SK-N-SH (cell line): ENCODE data around the gene SLC35A3. TPM values are rescaled to one million over a fixed set of nuclear protein-coding genes. Genes with fewer than 3 reads are reported as not detected.

Experiments
- CTCF ChIA-PET: fragments of 300-600, 350-600 bp; formaldehyde crosslinking; extraction: SDS; loops from one replicate; lab custom pipeline; 2021; lab: Yijun Ruan, JAX
- POLR2A ChIA-PET: fragments of 350-600 bp; sonication (Branson Sonifier 250); formaldehyde crosslinking; extraction: SDS; loops from one replicate; lab custom pipeline; 2020; ENCODE audit warnings: antibody characterized with exemption, inconsistent platforms; lab: Yijun Ruan, JAX
- DNase-seq: peaks from one replicate; pipeline ENCODE4 v3.0.0; 2012
- H2AFZ ChIP-seq: fragments of 200-600 bp; sonication (generic); 2 replicates; pipeline ENCODE4 v1.8.1; 2016; ENCODE audit warnings: antibody characterized with exemption, mild to moderate bottlenecking, low read depth
- H3F3A ChIP-seq: fragments of 200-600 bp; sonication (generic); replicated peaks from 2 replicates; pipeline ENCODE3; 2016; ENCODE audit warnings: antibody characterized with exemption, mild to moderate bottlenecking; ENCODE audit not compliant: insufficient read depth
- H3K27ac ChIP-seq, 2 experiments: fragments of 200-500 bp in 1 of 2; fragments of 200-600 bp in 1 of 2; sonication (Bioruptor generic) in 1 of 2; sonication (generic), shearing (Covaris generic) in 1 of 2; 2 replicates each; pipeline versions ENCODE4 v1.5.1 to v1.6.1; 2014 to 2016; ENCODE audit warnings: low read depth in 2 of 2, inconsistent platforms in 1 of 2, low read length in 1 of 2, mild to moderate bottlenecking in 1 of 2, mixed read lengths in 1 of 2
- H3K27me3 ChIP-seq: fragments of 200-600 bp; sonication (generic), shearing (Covaris generic); 2 replicates; pipeline ENCODE4 v1.6.1; 2016; ENCODE audit warnings: mixed run types; ENCODE audit not compliant: insufficient read depth
- H3K36me3 ChIP-seq, 2 experiments: fragments of 200-500 bp in 1 of 2; fragments of 200-600 bp in 1 of 2; sonication (Bioruptor generic) in 1 of 2; sonication (generic) in 1 of 2; replicated peaks in 1 of 2; 2 replicates each; pipeline versions ENCODE3 to v1.5.1; 2014 to 2016; ENCODE audit warnings: low read length in 1 of 2, mild to moderate bottlenecking in 1 of 2; ENCODE audit not compliant: insufficient read depth in 2 of 2, control insufficient read depth in 1 of 2
- H3K4me1 ChIP-seq, 2 experiments: fragments of 200-500 bp in 1 of 2; fragments of 200-600 bp in 1 of 2; sonication (Bioruptor generic) in 1 of 2; sonication (generic), shearing (Covaris generic) in 1 of 2; 2 replicates each; pipeline versions ENCODE4 v1.5.1 to v1.6.1; 2014 to 2016; ENCODE audit warnings: low read depth in 1 of 2, low read length in 1 of 2, mixed run types in 1 of 2; ENCODE audit not compliant: insufficient read depth in 2 of 2, control insufficient read depth in 1 of 2
- H3K4me2 ChIP-seq: fragments of 200-600 bp; sonication (generic), shearing (Covaris generic); 2 replicates; pipeline ENCODE4 v1.6.1; 2017; ENCODE audit warnings: mixed run types
- H3K4me3 ChIP-seq, 2 experiments: fragments of 200-500 bp in 1 of 2; fragments of 200-600 bp in 1 of 2; sonication (Bioruptor generic) in 1 of 2; sonication (generic), shearing (Covaris generic) in 1 of 2; 2 replicates each; pipeline versions ENCODE4 v1.5.1 to v1.8.1; 2014 to 2016; ENCODE audit warnings: low read depth in 2 of 2, inconsistent platforms in 1 of 2, low read length in 1 of 2, mild to moderate bottlenecking in 1 of 2, mixed read lengths in 1 of 2, moderate library complexity in 1 of 2
- H3K79me2 ChIP-seq: fragments of 200-600 bp; sonication (generic); 2 replicates; pipeline ENCODE4 v1.8.1; 2017; ENCODE audit warnings: mild to moderate bottlenecking; ENCODE audit not compliant: insufficient read depth
- H3K9ac ChIP-seq: fragments of 200-600 bp; sonication (generic); 2 replicates; pipeline ENCODE4 v1.6.1; 2017; ENCODE audit warnings: mixed run types
- H3K9me2 ChIP-seq: fragments of 200-600 bp; sonication (generic); 2 replicates; pipeline ENCODE4 v1.6.1; 2017; ENCODE audit warnings: mixed run types
- H3K9me3 ChIP-seq: fragments of 200-600 bp; sonication (generic); 2 replicates; pipeline ENCODE4 v1.6.1; 2017; ENCODE audit warnings: mixed run types, mild to moderate bottlenecking, moderate library complexity
- H4K20me1 ChIP-seq: fragments of 200-600 bp; sonication (generic); 2 replicates; pipeline ENCODE4 v1.6.1; 2017; ENCODE audit warnings: mild to moderate bottlenecking, mixed run types; ENCODE audit not compliant: insufficient read depth
- FOSL2 ChIP-seq: IDR thresholded peaks from 2 replicates; pipeline ENCODE4 v1.4.0; 2012; ENCODE audit warnings: low read depth, mild to moderate bottlenecking, moderate library complexity, borderline replicate concordance
- GATA2 ChIP-seq: sonication (generic); formaldehyde crosslinking; IDR thresholded peaks from 2 replicates; pipeline ENCODE4 v1.5.0; 2020; ENCODE audit warnings: mild to moderate bottlenecking, missing genetic modification reagents
- JUND ChIP-seq: IDR thresholded peaks from 2 replicates; pipeline ENCODE4 v1.4.0; 2012
- MEF2A ChIP-seq: IDR thresholded peaks from 2 replicates; pipeline ENCODE4 v1.4.0; 2012; ENCODE audit warnings: low read depth, borderline replicate concordance
- POLR2AphosphoS5 ChIP-seq: IDR thresholded peaks from 2 replicates; pipeline ENCODE4 v1.6.1; 2012; ENCODE audit warnings: low read depth, low read length
- RAD21 ChIP-seq: IDR thresholded peaks from 2 replicates; pipeline ENCODE4 v1.6.1; 2012; ENCODE audit warnings: mild to moderate bottlenecking, low read length
- RCOR1 ChIP-seq: fragments of 150-350 bp; IDR thresholded peaks from 2 replicates; pipeline ENCODE4 v1.6.1; 2017; ENCODE audit warnings: antibody characterized with exemption, low read length
- RFX5 ChIP-seq: IDR thresholded peaks from 2 replicates; pipeline ENCODE4 v1.6.1; 2012; ENCODE audit warnings: mild to moderate bottlenecking, improper control_type of control experiment, low read length
- SIN3A ChIP-seq: IDR thresholded peaks from 2 replicates; pipeline ENCODE4 v1.6.1; 2012; ENCODE audit warnings: low read depth, mild to moderate bottlenecking, low read length, moderate library complexity, borderline replicate concordance
- TAF1 ChIP-seq: IDR thresholded peaks from 2 replicates; pipeline ENCODE4 v1.6.1; 2012; ENCODE audit warnings: low read depth, mild to moderate bottlenecking, low read length, moderate library complexity, borderline replicate concordance
- TCF12 ChIP-seq: IDR thresholded peaks from 2 replicates; pipeline ENCODE4 v1.4.0; 2012
- TEAD4 ChIP-seq: IDR thresholded peaks from 2 replicates; pipeline ENCODE4 v1.4.0; 2012; ENCODE audit warnings: mild to moderate bottlenecking, borderline replicate concordance; ENCODE audit not compliant: insufficient read depth
- USF2 ChIP-seq: fragments of 150-350 bp; IDR thresholded peaks from 2 replicates; pipeline ENCODE4 v1.6.1; 2017; ENCODE audit warnings: antibody characterized with exemption, low read length, low read depth, borderline replicate concordance
- WGBS: methylation state at CpG from one replicate; pipeline ENCODE4 v1.1.6; 2017; ENCODE audit warnings: low lambda C conversion rate; 5-methylcytosine and 5-hydroxymethylcytosine counted together
- polyA plus RNA-seq, 3 experiments: library from polyadenylated mRNA; depleted of rRNA; stranded (reverse); fragments of >200 nt; gene quantifications; 2 replicates each; pipeline ENCODE4 v1.2.3, GENCODE V29; 2012
- TF ChIP-seq, protein P1 (sequence below): IDR thresholded peaks from 2 replicates; pipeline ENCODE4 v1.6.1; 2012; ENCODE audit warnings: mild to moderate bottlenecking, low read depth, low read length, moderate library complexity
- TF ChIP-seq, protein P2 (sequence below): fragments of 200-600 bp; sonication (generic); IDR thresholded peaks from 2 replicates; pipeline ENCODE4 v1.6.1; 2017; ENCODE audit warnings: antibody characterized with exemption, mild to moderate bottlenecking, moderate library complexity
- TF ChIP-seq, protein P3 (sequence below): IDR thresholded peaks from 2 replicates; pipeline ENCODE4 v1.4.0; 2012; ENCODE audit warnings: low read depth

Gene SLC35A3
- polyA plus RNA-seq, 1 of the 3 experiments (the other 2 are of a cell fraction): 5.7 TPM

- Histone ChIP-seq H3K9me3 (no peaks in the 10 kb centered on the region), H3K27me3 (no peaks in the 10 kb centered on the region), H3K79me2 (no peaks in the 10 kb centered on the region)
- TF ChIP-seq USF2: no peak
- TF ChIP-seq MEF2A: no peak
- no peak for TF ChIP-seq JUND
- TF ChIP-seq RFX5: no peak
- no peak for TF ChIP-seq TCF12
- TF ChIP-seq POLR2AphosphoS5: no peak
- no peak for TF ChIP-seq TEAD4
- no peak for TF ChIP-seq SIN3A
- TF ChIP-seq, protein P1, sequence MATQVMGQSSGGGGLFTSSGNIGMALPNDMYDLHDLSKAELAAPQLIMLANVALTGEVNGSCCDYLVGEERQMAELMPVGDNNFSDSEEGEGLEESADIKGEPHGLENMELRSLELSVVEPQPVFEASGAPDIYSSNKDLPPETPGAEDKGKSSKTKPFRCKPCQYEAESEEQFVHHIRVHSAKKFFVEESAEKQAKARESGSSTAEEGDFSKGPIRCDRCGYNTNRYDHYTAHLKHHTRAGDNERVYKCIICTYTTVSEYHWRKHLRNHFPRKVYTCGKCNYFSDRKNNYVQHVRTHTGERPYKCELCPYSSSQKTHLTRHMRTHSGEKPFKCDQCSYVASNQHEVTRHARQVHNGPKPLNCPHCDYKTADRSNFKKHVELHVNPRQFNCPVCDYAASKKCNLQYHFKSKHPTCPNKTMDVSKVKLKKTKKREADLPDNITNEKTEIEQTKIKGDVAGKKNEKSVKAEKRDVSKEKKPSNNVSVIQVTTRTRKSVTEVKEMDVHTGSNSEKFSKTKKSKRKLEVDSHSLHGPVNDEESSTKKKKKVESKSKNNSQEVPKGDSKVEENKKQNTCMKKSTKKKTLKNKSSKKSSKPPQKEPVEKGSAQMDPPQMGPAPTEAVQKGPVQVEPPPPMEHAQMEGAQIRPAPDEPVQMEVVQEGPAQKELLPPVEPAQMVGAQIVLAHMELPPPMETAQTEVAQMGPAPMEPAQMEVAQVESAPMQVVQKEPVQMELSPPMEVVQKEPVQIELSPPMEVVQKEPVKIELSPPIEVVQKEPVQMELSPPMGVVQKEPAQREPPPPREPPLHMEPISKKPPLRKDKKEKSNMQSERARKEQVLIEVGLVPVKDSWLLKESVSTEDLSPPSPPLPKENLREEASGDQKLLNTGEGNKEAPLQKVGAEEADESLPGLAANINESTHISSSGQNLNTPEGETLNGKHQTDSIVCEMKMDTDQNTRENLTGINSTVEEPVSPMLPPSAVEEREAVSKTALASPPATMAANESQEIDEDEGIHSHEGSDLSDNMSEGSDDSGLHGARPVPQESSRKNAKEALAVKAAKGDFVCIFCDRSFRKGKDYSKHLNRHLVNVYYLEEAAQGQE: no peak
- TF ChIP-seq TAF1: no peak
- no peak for TF ChIP-seq GATA2 (CRISPR knock-in tag)
- TF ChIP-seq, protein P2, sequence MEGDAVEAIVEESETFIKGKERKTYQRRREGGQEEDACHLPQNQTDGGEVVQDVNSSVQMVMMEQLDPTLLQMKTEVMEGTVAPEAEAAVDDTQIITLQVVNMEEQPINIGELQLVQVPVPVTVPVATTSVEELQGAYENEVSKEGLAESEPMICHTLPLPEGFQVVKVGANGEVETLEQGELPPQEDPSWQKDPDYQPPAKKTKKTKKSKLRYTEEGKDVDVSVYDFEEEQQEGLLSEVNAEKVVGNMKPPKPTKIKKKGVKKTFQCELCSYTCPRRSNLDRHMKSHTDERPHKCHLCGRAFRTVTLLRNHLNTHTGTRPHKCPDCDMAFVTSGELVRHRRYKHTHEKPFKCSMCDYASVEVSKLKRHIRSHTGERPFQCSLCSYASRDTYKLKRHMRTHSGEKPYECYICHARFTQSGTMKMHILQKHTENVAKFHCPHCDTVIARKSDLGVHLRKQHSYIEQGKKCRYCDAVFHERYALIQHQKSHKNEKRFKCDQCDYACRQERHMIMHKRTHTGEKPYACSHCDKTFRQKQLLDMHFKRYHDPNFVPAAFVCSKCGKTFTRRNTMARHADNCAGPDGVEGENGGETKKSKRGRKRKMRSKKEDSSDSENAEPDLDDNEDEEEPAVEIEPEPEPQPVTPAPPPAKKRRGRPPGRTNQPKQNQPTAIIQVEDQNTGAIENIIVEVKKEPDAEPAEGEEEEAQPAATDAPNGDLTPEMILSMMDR: no peak
- TF ChIP-seq RAD21: no peak
- TF ChIP-seq, protein P3, sequence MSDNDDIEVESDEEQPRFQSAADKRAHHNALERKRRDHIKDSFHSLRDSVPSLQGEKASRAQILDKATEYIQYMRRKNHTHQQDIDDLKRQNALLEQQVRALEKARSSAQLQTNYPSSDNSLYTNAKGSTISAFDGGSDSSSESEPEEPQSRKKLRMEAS: no peak
- TF ChIP-seq RCOR1: no peak
- TF ChIP-seq FOSL2: no peak
- TF ChIP-seq, all 33 proteins: peak for 0
- Histone ChIP-seq H2AFZ (no peak overlapping the region), H3K9me2 (no peaks in the 10 kb centered on the region), H4K20me1 (no peaks in the 10 kb centered on the region), H3K27ac (no peak overlapping the region), H3F3A (no peaks in the 10 kb centered on the region), H3K36me3 (peaks cover 49 to 71% of the 10 kb centered on the region in 2 experiments), H3K4me2 (no peak overlapping the region), H3K9ac (no peak overlapping the region), H3K4me3 (no peak overlapping the region), H3K4me1 (no peaks in the 10 kb centered on the region)
- ChIA-PET POLR2A (no interaction called here), CTCF (interaction anchor here (0.6 to 0.8 kb wide), 2 partner anchors 25 to 378 kb away, joined by 3 read pairs; no protein-coding TSS in a partner anchor)
- 100% methylated on average over 1 of the region's 1 CpG for WGBS
- DNase-seq: no peak
These were observed 95.6 kb downstream of the SLC35A3 start for GRCh38 chr1:100065183-100065968.
